Naive B cell (primary cell): ENCODE measurements around the gene NOS2. TPM values are rescaled to one million over a fixed set of nuclear protein-coding genes. Genes with fewer than 3 reads are reported as not detected.
A peak's percentile ranks its signal among the peaks of the same experiment; 100 is the strongest.

ENCODE experiments used
- ATAC-seq, 2 donors: fragments of 150-1000 bp; cut with Tn5 transposase; 2 replicates each; pipeline ENCODE4 v1.10.0; 2021; ENCODE audit warnings: low read depth in 2 of 2, mild to moderate bottlenecking in 2 of 2, moderate library complexity in 2 of 2
- DNase-seq: peaks from one replicate; pipeline ENCODE4 v3.0.0; 2022
- H3K27ac Mint-ChIP-seq, 6 donors: one replicate each; pipeline ENCODE4 v1.8.0; 2020 to 2022; ENCODE audit warnings: mild to moderate bottlenecking in 6 of 6, mixed read lengths in 6 of 6, moderate library complexity in 5 of 6, inconsistent platforms in 2 of 6
- H3K27me3 Mint-ChIP-seq, 3 donors: one replicate each; pipeline ENCODE4 v1.8.0; 2021 to 2022; ENCODE audit warnings: mixed read lengths in 3 of 3, mild to moderate bottlenecking in 1 of 3
- H3K36me3 Mint-ChIP-seq, 2 donors: one replicate each; pipeline ENCODE4 v1.8.0; 2020 to 2022; ENCODE audit warnings: mixed read lengths in 2 of 2, inconsistent platforms in 1 of 2, mild to moderate bottlenecking in 1 of 2
- H3K4me1 Mint-ChIP-seq, 3 donors: one replicate each; pipeline ENCODE4 v1.8.0; 2020 to 2022; ENCODE audit warnings: mixed read lengths in 3 of 3, inconsistent platforms in 1 of 3, mild to moderate bottlenecking in 1 of 3, moderate library complexity in 1 of 3
- H3K4me3 Mint-ChIP-seq, 8 donors: one replicate each; pipeline ENCODE4 v1.8.0; 2020 to 2022; ENCODE audit warnings: mild to moderate bottlenecking in 8 of 8, mixed read lengths in 8 of 8, moderate library complexity in 8 of 8, inconsistent platforms in 2 of 8
- H3K9me3 Mint-ChIP-seq, 7 donors: one replicate each; pipeline ENCODE4 v1.8.0; 2020 to 2022; ENCODE audit warnings: mixed read lengths in 7 of 7, mild to moderate bottlenecking in 5 of 7, inconsistent platforms in 2 of 7, moderate library complexity in 1 of 7
- polyA plus RNA-seq, 6 donors: library from polyadenylated mRNA; unstranded; fragments of 300-500 nt; fragmentation: Illumina TruSeq; gene quantifications; one replicate each; pipeline ENCODE4 v1.2.3, GENCODE V29; 2021; ENCODE audit warnings: low read depth in 6 of 6

The NOS2 gene
- polyA plus RNA-seq, 6 donors from 2014 or later, result 0.08 TPM; not detected in 5

DNA sequence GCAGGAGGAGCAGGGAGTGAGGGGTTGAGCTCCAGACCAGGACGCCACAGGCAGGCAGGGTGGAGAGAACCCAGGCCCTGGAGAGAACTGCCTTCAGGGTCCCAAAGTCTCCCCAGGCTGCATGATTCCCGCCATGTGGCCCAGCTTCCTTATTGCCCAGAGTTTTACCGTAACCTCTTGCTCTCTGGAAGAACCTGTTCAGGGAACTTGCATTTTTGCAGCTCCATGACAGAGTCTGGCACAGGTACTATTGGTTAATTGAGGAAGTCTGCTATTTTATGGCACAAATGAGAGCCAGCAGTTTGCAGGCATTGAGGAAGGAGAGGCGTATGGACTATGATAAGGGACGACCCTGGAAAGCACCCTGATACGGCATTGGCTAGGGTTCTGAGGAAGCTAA lies 11.6 kb upstream of the NOS2 start:
- Mint-ChIP-seq H3K4me1 (peaks cover 10 to 19% (median 11%) of the 10 kb centered on the region in 3 donors), H3K27ac (no peak overlapping the region), H3K27me3 (peaks cover 0 to 10% (median 5%) of the 10 kb centered on the region in 3 donors), H3K9me3 (no peaks in the 10 kb centered on the region), H3K36me3 (no peaks in the 10 kb centered on the region), H3K4me3 (no peak overlapping the region)
- ATAC-seq (no peak), DNase-seq (no peak)

DNA sequence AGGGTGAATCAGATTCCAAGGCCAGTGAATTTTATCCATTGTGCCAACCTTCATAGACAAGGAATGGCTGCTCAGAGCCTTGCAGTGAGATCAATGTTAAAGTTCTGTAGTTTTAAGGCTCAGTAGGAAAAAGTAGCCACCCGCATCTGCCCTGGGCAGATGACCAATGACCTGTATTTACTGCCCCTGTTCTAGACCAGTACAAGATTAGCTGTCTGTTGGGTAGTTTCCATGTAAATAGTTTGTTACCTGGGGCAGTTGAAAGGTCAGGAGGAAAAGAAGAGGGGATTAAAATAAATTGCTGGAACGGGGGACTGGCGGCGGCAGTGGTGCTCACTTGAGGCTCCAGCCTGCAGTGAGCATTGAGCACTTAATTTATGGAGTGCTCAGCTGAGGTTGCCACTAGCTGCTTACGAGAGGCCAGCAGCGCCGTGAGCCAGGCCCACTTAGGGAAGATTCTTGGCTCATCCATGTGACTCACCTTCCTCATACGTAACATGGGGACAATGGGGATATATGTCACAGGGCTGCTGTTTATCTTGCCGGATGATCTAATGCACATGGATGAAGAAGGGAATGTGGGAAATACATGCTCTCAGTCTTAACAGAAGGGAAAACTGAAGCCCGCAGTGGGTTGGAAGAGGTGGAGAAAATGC lies 10.7 kb upstream of the NOS2 start:
- no peak for DNase-seq
- H3K4me3 Mint-ChIP-seq, result no peak overlapping the region
- H3K27me3 Mint-ChIP-seq, result peaks cover 0 to 6% (median 5%) of the 10 kb centered on the region in 3 donors
- H3K4me1 Mint-ChIP-seq, result peaks cover 12 to 27% (median 17%) of the 10 kb centered on the region in 3 donors
- ATAC-seq, result no peak
- H3K27ac Mint-ChIP-seq, result peak overlapping the region in 1 of 6 donors; percentile 73
- no peaks in the 10 kb centered on the region for H3K36me3 Mint-ChIP-seq
- no peaks in the 10 kb centered on the region for H3K9me3 Mint-ChIP-seq

DNA sequence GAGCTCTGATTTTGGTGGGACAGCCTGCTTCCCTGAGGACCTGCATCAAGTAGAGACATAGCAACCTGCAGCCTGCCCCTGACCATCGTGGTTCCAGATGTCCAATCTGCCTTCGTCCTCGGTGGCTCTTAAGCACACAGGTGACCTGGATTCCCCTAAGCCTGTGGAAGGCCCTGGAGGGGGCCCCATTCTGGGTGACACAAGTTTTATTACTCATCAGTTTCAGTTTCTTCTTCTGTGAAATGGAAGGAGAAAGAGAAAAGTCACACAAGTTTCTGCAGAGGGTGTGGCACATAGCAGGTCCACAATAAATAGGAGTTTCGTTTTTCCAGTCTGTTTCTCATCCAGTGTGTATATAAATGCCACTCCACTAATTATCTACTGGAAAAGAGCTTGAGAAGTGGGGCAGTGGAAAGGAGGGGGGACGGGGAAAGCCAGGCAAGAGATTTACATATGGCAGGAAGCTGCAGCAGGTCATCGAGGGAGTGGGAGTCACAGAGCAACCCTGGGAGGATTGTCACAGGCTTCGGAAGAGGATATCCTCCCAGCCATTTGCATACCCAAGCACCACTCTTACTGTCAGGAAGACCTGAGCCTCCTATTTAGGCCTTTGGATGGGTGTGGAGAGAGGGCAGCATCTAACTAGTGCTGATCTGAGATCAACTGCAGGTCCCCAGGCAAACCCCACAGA lies 10.0 kb upstream of the NOS2 start:
- no peaks in the 10 kb centered on the region for H3K9me3 Mint-ChIP-seq
- H3K36me3 Mint-ChIP-seq, result no peaks in the 10 kb centered on the region
- H3K27me3 Mint-ChIP-seq, result peaks cover 0 to 6% (median 5%) of the 10 kb centered on the region in 3 donors
- peak overlapping the region in 1 of 6 donors; percentile 12 for H3K27ac Mint-ChIP-seq
- DNase-seq (no peak), ATAC-seq (no peak)
- no peak overlapping the region for H3K4me3 Mint-ChIP-seq
- peaks cover 18 to 34% (median 23%) of the 10 kb centered on the region in 3 donors for H3K4me1 Mint-ChIP-seq

GRCh38 chr17:27809555-27809954 lies 9.2 kb upstream of the NOS2 start:
- Mint-ChIP-seq H3K36me3 (no peaks in the 10 kb centered on the region), H3K4me3 (peak overlapping the region in 1 of 8 donors; percentile 26), H3K27ac (peak overlapping the region in 2 of 6 donors; percentile 22 to 70), H3K9me3 (no peaks in the 10 kb centered on the region), H3K27me3 (peaks cover 0 to 3% (median 3%) of the 10 kb centered on the region in 3 donors), H3K4me1 (peaks cover 25 to 40% (median 31%) of the 10 kb centered on the region in 3 donors)
- DNase-seq (no peak), ATAC-seq (no peak)

DNA sequence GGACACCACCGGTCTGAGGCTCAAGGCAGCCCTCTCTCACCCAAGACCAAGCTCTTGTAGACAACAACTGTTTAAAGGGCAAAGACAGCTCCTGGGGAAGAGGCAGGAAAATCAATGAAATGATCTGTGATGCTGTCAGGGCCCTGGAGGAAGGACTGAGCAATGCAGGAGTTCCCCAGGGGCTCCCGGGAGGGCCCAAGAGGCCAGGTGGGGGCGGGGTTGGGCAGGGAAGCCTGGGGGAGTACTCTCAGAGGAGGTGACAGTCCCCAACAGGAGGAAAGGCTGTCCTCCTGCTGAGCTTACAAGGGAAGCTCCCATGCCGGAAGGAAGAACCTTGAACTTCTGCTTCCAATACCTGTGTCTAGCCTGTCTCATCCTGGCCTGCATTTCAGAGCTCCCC lies 8.3 kb upstream of the NOS2 start:
- Mint-ChIP-seq H3K9me3 (no peaks in the 10 kb centered on the region), H3K27ac (peak overlapping the region in 5 of 6 donors; percentile 12 to 97 (median 84)), H3K36me3 (no peaks in the 10 kb centered on the region), H3K4me3 (peak overlapping the region in 6 of 8 donors; percentile 62 to 87 (median 84)), H3K27me3 (no peaks in the 10 kb centered on the region), H3K4me1 (peaks cover 25 to 40% (median 31%) of the 10 kb centered on the region in 3 donors)
- no peak for DNase-seq
- no peak for ATAC-seq

DNA sequence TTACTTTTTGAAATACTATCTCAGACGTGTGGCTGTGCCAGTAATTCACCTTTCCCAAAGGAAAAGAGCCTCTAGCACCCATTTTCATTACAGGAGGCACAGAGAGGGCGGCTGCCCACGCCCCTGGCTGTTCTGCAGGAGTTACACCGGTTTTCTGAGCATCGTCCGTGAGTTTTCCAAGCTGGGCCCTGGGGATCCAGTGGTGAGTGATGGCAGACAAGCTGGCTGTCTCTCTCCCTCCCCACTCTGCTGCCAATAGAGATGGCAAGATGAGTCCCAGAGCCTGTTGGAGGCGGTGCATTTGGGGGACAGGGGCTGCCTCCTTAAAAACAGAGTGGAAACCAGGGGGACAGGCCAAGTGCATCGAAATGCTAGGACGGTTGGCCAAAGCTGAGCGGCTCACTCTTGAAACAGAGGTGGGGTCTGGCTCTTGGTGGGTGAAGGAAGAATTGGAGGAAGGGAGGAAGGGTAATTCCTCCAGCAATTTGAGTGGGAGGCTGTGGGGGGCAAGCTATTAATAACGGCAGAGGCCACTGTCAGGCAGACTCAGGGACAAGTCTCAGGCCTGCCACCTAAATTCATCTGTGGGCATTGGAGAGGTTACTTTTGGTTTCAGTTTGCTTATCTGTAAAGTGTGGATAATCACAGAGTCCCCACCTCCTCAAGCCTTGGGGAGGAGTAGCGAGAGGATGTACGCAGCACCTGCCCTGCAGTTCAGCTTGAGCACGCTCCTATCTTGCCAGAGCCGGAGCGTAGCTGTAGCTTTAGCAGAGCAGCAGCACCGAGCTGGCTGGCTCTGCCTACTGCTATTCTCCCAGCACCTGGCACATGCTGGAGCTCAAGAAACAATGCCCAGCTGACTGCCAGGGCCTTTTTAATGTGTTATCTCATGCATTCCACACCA lies 7.5 kb upstream of the NOS2 start:
- peak; percentile 54 for DNase-seq
- Mint-ChIP-seq H3K4me1 (peaks cover 25 to 40% (median 31%) of the 10 kb centered on the region in 3 donors), H3K4me3 (peak overlapping the region; percentile 52 to 87 (median 82)), H3K27me3 (no peaks in the 10 kb centered on the region), H3K36me3 (no peaks in the 10 kb centered on the region), H3K27ac (peak overlapping the region; percentile 12 to 97 (median 82)), H3K9me3 (no peaks in the 10 kb centered on the region)
- ATAC-seq, result peak; percentile 89 to 90

DNA sequence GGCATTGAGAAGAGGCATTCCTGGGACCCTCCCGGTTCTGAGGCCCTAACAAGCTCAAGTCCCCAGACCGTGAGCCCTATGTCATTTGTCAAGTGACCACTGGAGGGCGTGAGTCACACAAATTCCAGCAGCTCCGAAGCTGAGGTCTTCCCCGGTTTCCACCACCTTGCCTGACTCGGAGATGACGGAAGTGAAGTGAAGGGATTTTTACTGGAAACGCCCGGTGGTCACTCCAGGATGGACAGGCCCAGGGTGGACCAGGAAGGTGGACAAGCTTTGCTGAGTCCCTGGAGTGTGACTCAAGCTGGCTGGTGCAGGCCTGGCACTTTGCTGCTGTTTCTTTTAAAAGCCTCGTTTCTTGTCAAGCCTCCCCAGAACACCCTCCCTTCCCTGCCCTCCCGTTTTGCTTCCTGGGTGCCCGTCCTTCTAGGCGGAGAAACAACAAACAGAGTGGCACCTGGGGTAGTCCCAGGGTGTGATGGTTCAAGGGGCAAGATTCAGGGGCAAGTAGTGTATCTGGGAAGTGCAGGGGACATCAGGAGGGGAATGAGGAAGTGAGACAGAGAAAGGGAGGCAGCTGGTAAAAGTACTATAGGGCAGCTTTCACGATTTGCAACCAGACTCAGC lies 5.3 kb upstream of the NOS2 start:
- H3K27ac Mint-ChIP-seq, result peak overlapping the region; percentile 6 to 96 (median 90)
- no peaks in the 10 kb centered on the region for H3K36me3 Mint-ChIP-seq
- peak; percentile 68 for DNase-seq
- peak; percentile 68 to 70 for ATAC-seq
- peak overlapping the region; percentile 72 to 95 (median 90) for H3K4me3 Mint-ChIP-seq
- no peaks in the 10 kb centered on the region for H3K27me3 Mint-ChIP-seq
- peaks cover 25 to 40% (median 31%) of the 10 kb centered on the region in 3 donors for H3K4me1 Mint-ChIP-seq
- no peaks in the 10 kb centered on the region for H3K9me3 Mint-ChIP-seq

DNA sequence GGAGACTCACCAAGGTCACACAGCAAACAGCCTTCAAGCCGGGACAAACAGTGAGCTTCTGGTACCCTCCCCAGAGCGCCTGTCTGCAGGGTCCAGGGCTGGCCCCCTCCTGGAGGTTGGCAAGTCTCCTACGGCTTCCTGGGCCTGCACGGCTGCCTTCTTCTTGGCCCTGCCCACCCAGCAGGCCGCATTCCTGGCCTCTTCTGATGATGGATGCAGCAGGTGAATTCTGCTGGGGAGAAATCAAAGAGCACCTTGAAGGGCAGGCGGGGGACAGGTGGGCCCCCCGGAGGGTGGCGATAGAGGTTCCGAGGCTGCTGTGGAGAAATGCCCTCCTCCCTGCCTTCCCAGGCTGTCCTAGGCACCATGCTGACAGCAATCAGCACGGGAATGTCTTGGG lies 3.8 kb upstream of the NOS2 start:
- Mint-ChIP-seq H3K27me3 (peaks cover 0 to 6% (median 5%) of the 10 kb centered on the region in 3 donors), H3K36me3 (no peaks in the 10 kb centered on the region), H3K4me3 (no peak overlapping the region), H3K4me1 (peaks cover 25 to 38% (median 31%) of the 10 kb centered on the region in 3 donors), H3K9me3 (no peaks in the 10 kb centered on the region), H3K27ac (peak overlapping the region in 1 of 6 donors; percentile 63)
- DNase-seq (no peak), ATAC-seq (no peak)

DNA sequence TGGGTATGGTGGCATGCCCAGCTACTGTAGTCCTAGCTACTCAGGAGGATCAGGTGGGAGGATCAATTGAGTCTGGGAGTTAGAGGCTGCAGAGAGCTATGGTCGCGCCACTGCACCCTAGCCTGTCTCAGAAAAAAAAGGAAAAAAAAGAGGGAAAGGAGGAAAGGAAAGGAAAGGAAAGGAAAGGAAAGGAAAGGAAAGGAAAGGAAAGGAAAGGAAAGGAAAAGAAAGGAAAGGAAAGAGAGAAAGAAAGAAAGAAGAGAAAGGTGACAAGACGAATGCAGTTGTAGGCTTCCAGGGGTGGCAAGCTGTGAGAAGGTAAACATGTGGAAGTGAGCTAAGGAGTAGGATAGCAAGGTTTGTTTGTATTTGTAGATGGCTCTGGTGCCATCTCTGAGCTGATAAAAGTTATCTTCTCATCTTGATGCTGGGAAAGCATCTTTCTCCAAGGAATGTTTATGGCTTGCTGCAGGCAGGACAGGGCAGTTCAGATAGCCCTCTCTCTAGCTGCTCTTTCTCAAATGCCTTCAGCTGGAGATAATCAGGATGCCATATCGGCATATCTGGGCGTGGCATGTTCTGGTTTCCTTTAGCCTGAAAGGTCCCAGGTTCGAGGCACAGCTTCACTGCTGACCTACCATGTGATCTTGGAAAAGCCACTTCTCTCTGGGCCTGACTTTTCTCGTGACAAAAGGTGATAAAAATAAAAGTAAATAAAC lies 2.8 kb upstream of the NOS2 start:
- no peaks in the 10 kb centered on the region for H3K9me3 Mint-ChIP-seq
- H3K4me1 Mint-ChIP-seq, result peaks cover 20 to 31% (median 27%) of the 10 kb centered on the region in 3 donors
- peak overlapping the region in 2 of 6 donors; percentile 52 to 75 for H3K27ac Mint-ChIP-seq
- H3K4me3 Mint-ChIP-seq, result no peak overlapping the region
- ATAC-seq, result no peak
- no peak for DNase-seq
- peaks cover 0 to 13% (median 11%) of the 10 kb centered on the region in 3 donors for H3K27me3 Mint-ChIP-seq
- H3K36me3 Mint-ChIP-seq, result no peaks in the 10 kb centered on the region

GRCh38 chr17:27802033-27802432 lies 1.7 kb upstream of the NOS2 start:
- DNase-seq (no peak), ATAC-seq (no peak)
- Mint-ChIP-seq H3K27me3 (peaks cover 7 to 22% (median 20%) of the 10 kb centered on the region in 3 donors), H3K4me3 (no peak overlapping the region), H3K9me3 (peaks cover 0 to 1% (median 0%) of the 10 kb centered on the region in 7 donors), H3K27ac (no peak overlapping the region), H3K4me1 (peaks cover 15 to 21% (median 20%) of the 10 kb centered on the region in 3 donors), H3K36me3 (peaks cover 0 to 4% of the 10 kb centered on the region in 2 donors)

- Mint-ChIP-seq H3K9me3 (peaks cover 0 to 3% (median 0%) of the 10 kb centered on the region in 7 donors), H3K4me3 (no peak overlapping the region), H3K27me3 (peaks cover 43 to 57% (median 49%) of the 10 kb centered on the region in 3 donors), H3K36me3 (peaks cover 0 to 7% of the 10 kb centered on the region in 2 donors), H3K4me1 (peaks cover 5 to 12% (median 12%) of the 10 kb centered on the region in 3 donors), H3K27ac (peak overlapping the region in 1 of 6 donors; percentile 70)
- DNase-seq (no peak), ATAC-seq (no peak)
Observed at GRCh38 chr17:27798376-27798775, 2.0 kb downstream of the NOS2 start.

GRCh38 chr17:27797390-27798091 lies 2.8 kb downstream of the NOS2 start:
- peaks cover 5 to 12% (median 12%) of the 10 kb centered on the region in 3 donors for H3K4me1 Mint-ChIP-seq
- DNase-seq (no peak), ATAC-seq (no peak)
- no peak overlapping the region for H3K27ac Mint-ChIP-seq
- H3K27me3 Mint-ChIP-seq, result peaks cover 43 to 58% (median 49%) of the 10 kb centered on the region in 3 donors
- peaks cover 0 to 3% (median 0%) of the 10 kb centered on the region in 7 donors for H3K9me3 Mint-ChIP-seq
- H3K36me3 Mint-ChIP-seq, result peaks cover 0 to 7% of the 10 kb centered on the region in 2 donors
- no peak overlapping the region for H3K4me3 Mint-ChIP-seq
